Liver (tissue), 9 donors: ENCODE measurements around the gene REEP3. TPM values are rescaled to one million over a fixed set of nuclear protein-coding genes. Genes with fewer than 3 reads are reported as not detected.

ENCODE experiments used
- DNase-seq: peaks from one replicate; pipeline ENCODE4 v3.0.0-alpha.2; 2017; ENCODE audit warnings: low spot score
- H3K27ac ChIP-seq, 2 donors: one replicate each; pipeline ENCODE4 v1.7.0; 2013; ENCODE audit warnings: inconsistent platforms in 2 of 2, low read length in 2 of 2, control low read depth in 1 of 2, low read depth in 1 of 2, mild to moderate bottlenecking in 1 of 2
- H3K27me3 ChIP-seq, 4 donors: one replicate each; pipeline versions ENCODE4 v1.6.1 to v1.7.0; 2013; ENCODE audit warnings: low read length in 3 of 4, inconsistent platforms in 1 of 4, mild to moderate bottlenecking in 1 of 4, moderate library complexity in 1 of 4; ENCODE audit not compliant: control insufficient read depth in 4 of 4, insufficient read depth in 4 of 4
- H3K36me3 ChIP-seq, 4 donors: one replicate each; pipeline versions ENCODE4 v1.6.1 to v1.7.0; 2013; ENCODE audit warnings: low read length in 3 of 4, mild to moderate bottlenecking in 3 of 4, low read depth in 1 of 4, moderate library complexity in 1 of 4; ENCODE audit not compliant: control insufficient read depth in 4 of 4, insufficient read depth in 3 of 4
- H3K4me1 ChIP-seq, 4 donors: one replicate each; pipeline versions ENCODE4 v1.6.1 to v1.7.0; 2013; ENCODE audit warnings: low read length in 3 of 4, mild to moderate bottlenecking in 3 of 4, moderate library complexity in 1 of 4; ENCODE audit not compliant: control insufficient read depth in 4 of 4, insufficient read depth in 4 of 4
- H3K4me3 ChIP-seq, 3 donors: one replicate each; pipeline versions ENCODE4 v1.6.1 to v1.7.0; 2013; ENCODE audit warnings: low read length in 3 of 3, control low read depth in 1 of 3, low read depth in 1 of 3, mild to moderate bottlenecking in 1 of 3
- H3K9ac ChIP-seq, 2 donors: one replicate each; pipeline ENCODE4 v1.7.0; 2013; ENCODE audit warnings: low read length in 2 of 2, mild to moderate bottlenecking in 2 of 2, moderate library complexity in 2 of 2, control low read depth in 1 of 2, low read depth in 1 of 2
- H3K9me3 ChIP-seq, 4 donors: one replicate each; pipeline versions ENCODE4 v1.6.1 to v1.7.0; 2013; ENCODE audit warnings: low read length in 3 of 4; ENCODE audit not compliant: control insufficient read depth in 4 of 4
- CTCF ChIP-seq: fragments of 150-350 bp; IDR thresholded peaks from 2 replicates; pipeline ENCODE4 v1.5.1; 2017; ENCODE audit warnings: improper control_type of control experiment, low read depth, low read length; ENCODE audit not compliant: missing input control
- EGR1 ChIP-seq, 2 donors: IDR thresholded peaks; 2 replicates each; pipeline ENCODE4 v1.6.1; 2016 to 2018; ENCODE audit warnings: antibody characterized with exemption in 2 of 2, low read depth in 2 of 2
- HNF4A ChIP-seq, 2 donors: conservative IDR thresholded peaks; 2 replicates each; pipeline ENCODE4 v1.6.1; 2016; ENCODE audit warnings: antibody characterized with exemption in 2 of 2, mild to moderate bottlenecking in 2 of 2
- HNF4G ChIP-seq: IDR thresholded peaks from 2 replicates; pipeline ENCODE4 v1.6.1; 2016; ENCODE audit warnings: antibody characterized with exemption
- JUND ChIP-seq, 2 donors: IDR thresholded peaks; 2 replicates each; pipeline ENCODE4 v1.6.1; 2016; ENCODE audit warnings: antibody characterized with exemption in 2 of 2
- MAX ChIP-seq: IDR thresholded peaks from 2 replicates; pipeline ENCODE4 v1.6.1; 2016; ENCODE audit warnings: antibody characterized with exemption
- RAD21 ChIP-seq, 2 donors: IDR thresholded peaks; 2 replicates each; pipeline ENCODE4 v1.6.1; 2016; ENCODE audit warnings: antibody characterized with exemption in 2 of 2, mild to moderate bottlenecking in 2 of 2
- RXRA ChIP-seq, 2 donors: IDR thresholded peaks; 2 replicates each; pipeline ENCODE4 v1.6.1; 2017 to 2018; ENCODE audit warnings: antibody characterized with exemption in 2 of 2, mild to moderate bottlenecking in 1 of 2
- TAF1 ChIP-seq: conservative IDR thresholded peaks from 2 replicates; pipeline ENCODE4 v1.6.1; 2016; ENCODE audit warnings: antibody characterized with exemption, mild to moderate bottlenecking
- YY1 ChIP-seq: IDR thresholded peaks from 2 replicates; pipeline ENCODE4 v1.6.1; 2016; ENCODE audit warnings: antibody characterized with exemption, mild to moderate bottlenecking
- ZBTB33 ChIP-seq: IDR thresholded peaks from 2 replicates; pipeline ENCODE4 v1.6.1; 2016; ENCODE audit warnings: antibody characterized with exemption
- WGBS: extraction: QIAGEN DNeasy Blood & Tissue Kit; methylation state at CpG from one replicate; pipeline ENCODE4 v1.1.7; 2013; 5-methylcytosine and 5-hydroxymethylcytosine counted together
- polyA plus RNA-seq, 2 donors: library from polyadenylated mRNA; stranded (reverse) in 1 of 2; unstranded in 1 of 2; fragments of 200-250 nt in 1 of 2; fragments of >200 nt in 1 of 2; fragmentation: Nextera tagmentation in 1 of 2; extraction: Ambion mirVana in 1 of 2; gene quantifications; one replicate each; pipeline versions ENCODE4 v1.2.1 to v1.2.3, GENCODE V29; 2013 to 2015
- total RNA-seq, 2 donors: library from RNA; depleted of rRNA; stranded (reverse); fragments of >200 nt; gene quantifications; one replicate each; pipeline ENCODE4 v1.2.3, GENCODE V29; 2014
- donor health status: healthy.
- donor health status: healthy.
- donor health status: healthy.
- donor health status: healthy.
- donor health status: healthy.

The REEP3 gene
- total and polyA plus RNA-seq, 4 donors = 7.9 to 26.9 (median 18.2) TPM

- Histone ChIP-seq H3K27me3 (no peaks in the 10 kb centered on the region), H3K9me3 (no peaks in the 10 kb centered on the region), H3K27ac (no peak overlapping the region), H3K36me3 (peaks cover 0 to 5% (median 2%) of the 10 kb centered on the region in 4 donors), H3K4me3 (no peak overlapping the region), H3K9ac (no peak overlapping the region), H3K4me1 (no peaks in the 10 kb centered on the region)
- DNase-seq = no peak
- 98% methylated on average over 1 of the region's 1 CpG for WGBS
- TF ChIP-seq RXRA (IDR thresholded peaks at IDR 0.05) = no peak
- no peak for TF ChIP-seq TAF1
- no peak for TF ChIP-seq ZBTB33
- no peak for TF ChIP-seq JUND (IDR thresholded peaks at IDR 0.05)
- no peak for TF ChIP-seq YY1
- TF ChIP-seq HNF4A (conservative IDR thresholded peaks at IDR 0.05) = no peak
- TF ChIP-seq HNF4G = no peak
- no peak for TF ChIP-seq MAX
- TF ChIP-seq CTCF = no peak
Observed at GRCh38 chr10:63600540-63600939, 79.3 kb downstream of the REEP3 start.

GRCh38 chr10:63603709-63604445, 82.7 kb downstream of the REEP3 start:
- no peak overlapping the region for H3K27ac ChIP-seq
- H3K4me3 ChIP-seq = no peak overlapping the region
- no peaks in the 10 kb centered on the region for H3K9me3 ChIP-seq
- TF ChIP-seq HNF4G = no peak
- no peaks in the 10 kb centered on the region for H3K27me3 ChIP-seq
- 86% methylated on average over 7 of the region's 7 CpGs for WGBS
- no peak overlapping the region for H3K9ac ChIP-seq
- no peaks in the 10 kb centered on the region for H3K4me1 ChIP-seq
- DNase-seq = no peak
- peaks cover 0 to 4% (median 0%) of the 10 kb centered on the region in 4 donors for H3K36me3 ChIP-seq

- whole genome bisulfite sequencing = 92% methylated on average over 3 of the region's 3 CpGs
- no peaks in the 10 kb centered on the region for H3K9me3 ChIP-seq
- TF ChIP-seq EGR1 (IDR thresholded peaks at IDR 0.05; ENCODE audit: low read depth in 2 of 2) (no peak), RAD21 (IDR thresholded peaks at IDR 0.05) (no peak), CTCF (no peak), HNF4G (no peak), JUND (IDR thresholded peaks at IDR 0.05) (no peak), TAF1 (no peak)
- no peak overlapping the region for H3K4me3 ChIP-seq
- no peak overlapping the region for H3K27ac ChIP-seq
- no peaks in the 10 kb centered on the region for H3K4me1 ChIP-seq
- no peaks in the 10 kb centered on the region for H3K27me3 ChIP-seq
- DNase-seq = no peak
- no peak overlapping the region for H3K9ac ChIP-seq
- H3K36me3 ChIP-seq = no peaks in the 10 kb centered on the region
Observed at GRCh38 chr10:63605197-63605967, 84.2 kb downstream of the REEP3 start.
